Endothelial cell of umbilical vein (primary cell): ENCODE measurements around the gene PSD2. TPM values are rescaled to one million over a fixed set of nuclear protein-coding genes. Genes with fewer than 3 reads are reported as not detected.

Experiments
- BruUV-seq: library from RNA; stranded (reverse); fragments of 400-500 nt; replicated peaks from 2 replicates; lab custom pipeline; 2021; lab: Mats Ljungman, UMichigan
- CTCF ChIA-PET: fragments of 300-600, 350-600 bp; sonication (Branson Sonifier 250); formaldehyde crosslinking; loops from one replicate; lab custom pipeline; 2021; ENCODE audit warnings: antibody characterized with exemption, inconsistent platforms; lab: Charles Lee
- POLR2A ChIA-PET: fragments of 300-600, 350-600 bp; sonication (Branson Sonifier 250); formaldehyde crosslinking; loops from one replicate; lab custom pipeline; 2021; ENCODE audit warnings: antibody characterized with exemption, inconsistent platforms; lab: Charles Lee
- DNase-seq: peaks from one replicate; pipeline ENCODE4 v3.0.0-alpha.2; 2011; ENCODE audit warnings: low read depth, low spot score
- FAIRE-seq: peaks from 2 replicates; lab custom pipeline; 2011; peaks lifted over from hg19 to GRCh38; lab: Jason Lieb, UNC
- H2AFZ ChIP-seq: 2 replicates; pipeline ENCODE4 v1.6.0; 2012; ENCODE audit warnings: low read depth, low read length, control low read depth, inconsistent platforms
- H3K27ac ChIP-seq: 2 replicates; pipeline ENCODE4 v1.5.1; 2011; ENCODE audit warnings: low read depth, mild to moderate bottlenecking, control low read depth, low read length, moderate library complexity; ENCODE audit not compliant: insufficient read depth
- H3K27me3 ChIP-seq, 2 experiments: 2 replicates each; pipeline versions ENCODE4 v1.6.0 to v1.6.1; 2011; ENCODE audit warnings: low read length in 2 of 2, mixed read lengths in 1 of 2; ENCODE audit not compliant: control insufficient read depth in 2 of 2, insufficient read depth in 2 of 2
- H3K36me3 ChIP-seq, 2 experiments: 2 replicates in 1 of 2; 3 replicates in 1 of 2; pipeline ENCODE4 v1.5.1; 2011; ENCODE audit warnings: low read length in 2 of 2, mild to moderate bottlenecking in 1 of 2, moderate library complexity in 1 of 2; ENCODE audit not compliant: control insufficient read depth in 2 of 2, insufficient read depth in 2 of 2; ENCODE audit errors: extremely low read depth in 1 of 2
- H3K4me1 ChIP-seq: 3 replicates; pipeline ENCODE4 v1.5.1; 2011; ENCODE audit warnings: mild to moderate bottlenecking, low read length; ENCODE audit not compliant: control insufficient read depth, insufficient read depth; ENCODE audit errors: extremely low read depth
- H3K4me2 ChIP-seq: 2 replicates; pipeline ENCODE4 v1.6.1; 2011; ENCODE audit warnings: low read length, control low read depth, mixed read lengths; ENCODE audit not compliant: insufficient read depth
- H3K4me3 ChIP-seq, 3 experiments: fragments of 200-600 bp in 1 of 3; sonication (generic), shearing (Covaris generic) in 1 of 3; replicated peaks in 1 of 3; 2 replicates each; pipeline ENCODE4 v1.5.1; 2011 to 2016; ENCODE audit warnings: control low read depth in 3 of 3, low read length in 3 of 3, mild to moderate bottlenecking in 2 of 3, inconsistent platforms in 1 of 3, low read depth in 1 of 3, moderate library complexity in 1 of 3; ENCODE audit not compliant: insufficient read depth in 1 of 3
- H3K79me2 ChIP-seq: 2 replicates; pipeline ENCODE4 v1.6.0; 2012; ENCODE audit warnings: low read length, inconsistent platforms; ENCODE audit not compliant: control insufficient read depth, insufficient read depth
- H3K9ac ChIP-seq: replicated peaks from 2 replicates; pipeline ENCODE3; 2011; ENCODE audit warnings: low read length, control low read depth; ENCODE audit not compliant: insufficient read depth; ENCODE audit errors: extremely low read depth
- H3K9me1 ChIP-seq: replicated peaks from 3 replicates; pipeline ENCODE4 v1.6.0; 2011; ENCODE audit warnings: mild to moderate bottlenecking, low read length; ENCODE audit not compliant: control insufficient read depth, insufficient read depth; ENCODE audit errors: extremely low read depth
- H3K9me3 ChIP-seq: replicated peaks from 2 replicates; pipeline ENCODE4 v1.5.1; 2012; ENCODE audit warnings: low read length, inconsistent platforms; ENCODE audit not compliant: control insufficient read depth, insufficient read depth
- H4K20me1 ChIP-seq: replicated peaks from 2 replicates; pipeline ENCODE3; 2011; ENCODE audit warnings: mild to moderate bottlenecking, low read length; ENCODE audit not compliant: control insufficient read depth, insufficient read depth; ENCODE audit errors: extremely low read depth
- CTCF ChIP-seq, 2 donors: IDR thresholded peaks; 1 replicate in 1 of 2; 2 replicates in 1 of 2; pipeline ENCODE4 v1.5.1; 2011; ENCODE audit warnings: low read length in 2 of 2, mild to moderate bottlenecking in 2 of 2, moderate library complexity in 2 of 2, control low read depth in 1 of 2, inconsistent platforms in 1 of 2, low read depth in 1 of 2; ENCODE audit not compliant: insufficient read depth in 1 of 2; ENCODE audit errors: extremely low read depth in 1 of 2
- EZH2 ChIP-seq: IDR thresholded peaks from 2 replicates; pipeline ENCODE4 v1.6.1; 2012; ENCODE audit warnings: borderline replicate concordance, low read depth, mild to moderate bottlenecking, moderate library complexity, low read length, inconsistent platforms; ENCODE audit not compliant: severe bottlenecking
- FOS ChIP-seq: IDR thresholded peaks from 2 replicates; pipeline ENCODE4 v1.6.1; 2011; ENCODE audit warnings: mild to moderate bottlenecking, low read length, moderate library complexity, borderline replicate concordance; ENCODE audit not compliant: insufficient read depth
- GATA2 ChIP-seq: IDR thresholded peaks from 2 replicates; pipeline ENCODE4 v1.7.0; 2011; ENCODE audit warnings: low read depth, mild to moderate bottlenecking, moderate library complexity, mixed read lengths, low read length; ENCODE audit not compliant: insufficient read length, insufficient read depth
- JUN ChIP-seq: IDR thresholded peaks from 2 replicates; pipeline ENCODE4 v1.6.1; 2011; ENCODE audit warnings: borderline replicate concordance, low read depth; ENCODE audit not compliant: insufficient read length, insufficient read depth
- MAX ChIP-seq: IDR thresholded peaks from 2 replicates; pipeline ENCODE4 v1.6.1; 2011; ENCODE audit not compliant: insufficient read depth, insufficient read length
- MYC ChIP-seq: IDR thresholded peaks from one replicate; pipeline ENCODE4 v1.6.1; 2011; ENCODE audit warnings: mild to moderate bottlenecking, low read depth, low read length
- POLR2A ChIP-seq: IDR thresholded peaks from 2 replicates; pipeline ENCODE4 v1.6.1; 2012; ENCODE audit warnings: low read depth, mild to moderate bottlenecking, control low read depth, low read length
- POLR2AphosphoS5 ChIP-seq: IDR thresholded peaks from 2 replicates; pipeline ENCODE4 v1.6.1; 2012; ENCODE audit warnings: low read depth, mild to moderate bottlenecking, control low read depth, low read length, moderate library complexity; ENCODE audit not compliant: insufficient read depth
- dilution Hi-C: fragments of 300-500 bp; cut with MboI; formaldehyde crosslinking; loops from one replicate; pipeline ENCODE4 v1.15.0; 2019; ENCODE audit warnings: low sequenced_read_pairs; ENCODE audit not compliant: extremely low pct_ligation_motif_present
- intact Hi-C: fragments of 100-400 bp; cut with micrococcal nuclease; formaldehyde crosslinking; loops from one replicate; pipeline ENCODE4 v1.10.0; 2022
- polyA plus RNA-seq, 4 experiments: library from polyadenylated mRNA; depleted of rRNA in 3 of 4; stranded (reverse) in 3 of 4; unstranded in 1 of 4; fragments of >200 nt; gene quantifications; 2 replicates each; pipeline versions ENCODE4 v1.2.1 to v1.2.3, GENCODE V29; 2011 to 2012; ENCODE audit warnings: missing spikeins in 1 of 4
- total RNA-seq: library from RNA; stranded (reverse); gene quantifications from 2 replicates; pipeline ENCODE4 v1.2.3, GENCODE V29; 2021

Gene PSD2
- total and polyA plus RNA-seq, 2 donors (not counting 3 experiments of a cell fraction or from before 2014, with no cell fraction given) = not detected

GRCh38 chr5:139828207-139828895 lies 32.7 kb downstream of the PSD2 start:
- CTCF ChIA-PET = no interaction called here
- BruUV-seq = no TSS peak
- H3K4me2 ChIP-seq = no peak overlapping the region

More at GRCh38 chr5:139828207-139828895, 32.7 kb downstream of the PSD2 start:
- H3K79me2 ChIP-seq = no peaks in the 10 kb centered on the region
- POLR2A ChIA-PET = no interaction called here
- TF ChIP-seq FOS (no peak), GATA2 (no peak), POLR2AphosphoS5 (no peak), EZH2 (no peak), MYC (no peak), CTCF (IDR thresholded peaks at IDR 0.05; ENCODE audit: extremely low read depth in 1 of 2, insufficient read depth in 1 of 2, low read depth in 1 of 2, low read length in 2 of 2) (no peak), MAX (no peak), POLR2A (no peak), JUN (no peak)
- no peak for FAIRE-seq
- intact Hi-C loops = no loop called here
- no peaks in the 10 kb centered on the region for H4K20me1 ChIP-seq
- no peaks in the 10 kb centered on the region for H3K9me1 ChIP-seq
- no peak overlapping the region for H3K27ac ChIP-seq
- no peak for DNase-seq
- no peaks in the 10 kb centered on the region for H3K36me3 ChIP-seq
- dilution Hi-C loops = no loop called here
- no peaks in the 10 kb centered on the region for H3K9me3 ChIP-seq
- H3K9ac ChIP-seq = no peak overlapping the region
- H3K4me1 ChIP-seq = no peaks in the 10 kb centered on the region
- no peak overlapping the region for H3K4me3 ChIP-seq
- H2AFZ ChIP-seq = no peak overlapping the region
- H3K27me3 ChIP-seq = peaks cover 6 to 18% of the 10 kb centered on the region in 2 experiments
